Measurements from ENCODE around the gene CYBB.

CYBB gene

GRCh38 chrX:37824491-37825214, 44.8 kb downstream of the CYBB start:
- no peaks in the 10 kb centered on the region for H3K9me3 ChIP-seq (ENCODE audit: control insufficient read depth in 2 of 2, low read length in 2 of 2)
- no peak overlapping the region for H3K27ac ChIP-seq (ENCODE audit: low read depth in 2 of 2, low read length in 2 of 2)
- H3K36me3 ChIP-seq (ENCODE audit: control insufficient read depth in 2 of 2, insufficient read depth in 2 of 2, low read length in 2 of 2) = no peaks in the 10 kb centered on the region
- no peak overlapping the region for H3K4me3 ChIP-seq (ENCODE audit: low read length in 2 of 2)
- H3K9ac ChIP-seq (ENCODE audit: low read depth in 1 of 2, low read length in 2 of 2) = no peak overlapping the region
- peaks cover 0 to 5% of the 10 kb centered on the region in 2 donors for H3K4me1 ChIP-seq (ENCODE audit: control insufficient read depth in 2 of 2, insufficient read depth in 2 of 2, low read length in 2 of 2)
- no peaks in the 10 kb centered on the region for H3K27me3 ChIP-seq (ENCODE audit: control insufficient read depth in 2 of 2, insufficient read depth in 2 of 2, low read length in 2 of 2)

- H3K9ac ChIP-seq (ENCODE audit: low read depth in 1 of 2, low read length in 2 of 2) = no peak overlapping the region
- no peak overlapping the region for H3K27ac ChIP-seq (ENCODE audit: low read depth in 2 of 2, low read length in 2 of 2)
- H3K36me3 ChIP-seq (ENCODE audit: control insufficient read depth in 2 of 2, insufficient read depth in 2 of 2, low read length in 2 of 2) = no peaks in the 10 kb centered on the region
- no peak overlapping the region for H3K4me3 ChIP-seq (ENCODE audit: low read length in 2 of 2)
- no peaks in the 10 kb centered on the region for H3K9me3 ChIP-seq (ENCODE audit: control insufficient read depth in 2 of 2, low read length in 2 of 2)
- peaks cover 0 to 5% of the 10 kb centered on the region in 2 donors for H3K4me1 ChIP-seq (ENCODE audit: control insufficient read depth in 2 of 2, insufficient read depth in 2 of 2, low read length in 2 of 2)
- H3K27me3 ChIP-seq (ENCODE audit: control insufficient read depth in 2 of 2, insufficient read depth in 2 of 2, low read length in 2 of 2) = no peaks in the 10 kb centered on the region
Measured at GRCh38 chrX:37825215-37825842, 45.5 kb downstream of the CYBB start.

GRCh38 chrX:37829721-37830120, 49.9 kb downstream of the CYBB start:
- H3K4me3 ChIP-seq (ENCODE audit: low read length in 2 of 2) = no peak overlapping the region
- no peak overlapping the region for H3K9ac ChIP-seq (ENCODE audit: low read depth in 1 of 2, low read length in 2 of 2)
- H3K27ac ChIP-seq (ENCODE audit: low read depth in 2 of 2, low read length in 2 of 2) = no peak overlapping the region
- peaks cover 0 to 5% of the 10 kb centered on the region in 2 donors for H3K4me1 ChIP-seq (ENCODE audit: control insufficient read depth in 2 of 2, insufficient read depth in 2 of 2, low read length in 2 of 2)
- H3K9me3 ChIP-seq (ENCODE audit: control insufficient read depth in 2 of 2, low read length in 2 of 2) = no peaks in the 10 kb centered on the region
- no peaks in the 10 kb centered on the region for H3K36me3 ChIP-seq (ENCODE audit: control insufficient read depth in 2 of 2, insufficient read depth in 2 of 2, low read length in 2 of 2)
- H3K27me3 ChIP-seq (ENCODE audit: control insufficient read depth in 2 of 2, insufficient read depth in 2 of 2, low read length in 2 of 2) = no peaks in the 10 kb centered on the region

GRCh38 chrX:37830371-37830770, 50.5 kb downstream of the CYBB start:
- Histone ChIP-seq H3K4me3 (ENCODE audit: low read length in 2 of 2) (no peak overlapping the region), H3K27me3 (ENCODE audit: control insufficient read depth in 2 of 2, insufficient read depth in 2 of 2, low read length in 2 of 2) (no peaks in the 10 kb centered on the region), H3K4me1 (ENCODE audit: control insufficient read depth in 2 of 2, insufficient read depth in 2 of 2, low read length in 2 of 2) (no peaks in the 10 kb centered on the region), H3K27ac (ENCODE audit: low read depth in 2 of 2, low read length in 2 of 2) (no peak overlapping the region), H3K9me3 (ENCODE audit: control insufficient read depth in 2 of 2, low read length in 2 of 2) (no peaks in the 10 kb centered on the region), H3K9ac (ENCODE audit: low read depth in 1 of 2, low read length in 2 of 2) (no peak overlapping the region), H3K36me3 (ENCODE audit: control insufficient read depth in 2 of 2, insufficient read depth in 2 of 2, low read length in 2 of 2) (no peaks in the 10 kb centered on the region)

GRCh38 chrX:37834937-37835336, 55.1 kb downstream of the CYBB start:
- H3K36me3 ChIP-seq (ENCODE audit: control insufficient read depth in 2 of 2, insufficient read depth in 2 of 2, low read length in 2 of 2) = no peaks in the 10 kb centered on the region
- H3K9ac ChIP-seq (ENCODE audit: low read depth in 1 of 2, low read length in 2 of 2) = no peak overlapping the region
- H3K4me3 ChIP-seq (ENCODE audit: low read length in 2 of 2) = no peak overlapping the region
- H3K27me3 ChIP-seq (ENCODE audit: control insufficient read depth in 2 of 2, insufficient read depth in 2 of 2, low read length in 2 of 2) = no peaks in the 10 kb centered on the region
- no peak overlapping the region for H3K27ac ChIP-seq (ENCODE audit: low read depth in 2 of 2, low read length in 2 of 2)
- no peaks in the 10 kb centered on the region for H3K4me1 ChIP-seq (ENCODE audit: control insufficient read depth in 2 of 2, insufficient read depth in 2 of 2, low read length in 2 of 2)
- H3K9me3 ChIP-seq (ENCODE audit: control insufficient read depth in 2 of 2, low read length in 2 of 2) = no peaks in the 10 kb centered on the region

- Histone ChIP-seq H3K4me3 (ENCODE audit: low read length in 2 of 2) (no peak overlapping the region), H3K4me1 (ENCODE audit: control insufficient read depth in 2 of 2, insufficient read depth in 2 of 2, low read length in 2 of 2) (no peaks in the 10 kb centered on the region), H3K9ac (ENCODE audit: low read depth in 1 of 2, low read length in 2 of 2) (no peak overlapping the region), H3K36me3 (ENCODE audit: control insufficient read depth in 2 of 2, insufficient read depth in 2 of 2, low read length in 2 of 2) (no peaks in the 10 kb centered on the region), H3K27me3 (ENCODE audit: control insufficient read depth in 2 of 2, insufficient read depth in 2 of 2, low read length in 2 of 2) (no peaks in the 10 kb centered on the region), H3K9me3 (ENCODE audit: control insufficient read depth in 2 of 2, low read length in 2 of 2) (no peaks in the 10 kb centered on the region), H3K27ac (ENCODE audit: low read depth in 2 of 2, low read length in 2 of 2) (no peak overlapping the region)
Measured at GRCh38 chrX:37840931-37841330, 61.1 kb downstream of the CYBB start.

GRCh38 chrX:37844622-37845021, 64.8 kb downstream of the CYBB start:
- H3K27ac ChIP-seq (ENCODE audit: low read depth in 2 of 2, low read length in 2 of 2) = no peak overlapping the region
- H3K9me3 ChIP-seq (ENCODE audit: control insufficient read depth in 2 of 2, low read length in 2 of 2) = no peaks in the 10 kb centered on the region
- H3K9ac ChIP-seq (ENCODE audit: low read depth in 1 of 2, low read length in 2 of 2) = no peak overlapping the region
- H3K36me3 ChIP-seq (ENCODE audit: control insufficient read depth in 2 of 2, insufficient read depth in 2 of 2, low read length in 2 of 2) = no peaks in the 10 kb centered on the region
- H3K27me3 ChIP-seq (ENCODE audit: control insufficient read depth in 2 of 2, insufficient read depth in 2 of 2, low read length in 2 of 2) = no peaks in the 10 kb centered on the region
- no peaks in the 10 kb centered on the region for H3K4me1 ChIP-seq (ENCODE audit: control insufficient read depth in 2 of 2, insufficient read depth in 2 of 2, low read length in 2 of 2)
- no peak overlapping the region for H3K4me3 ChIP-seq (ENCODE audit: low read length in 2 of 2)

GRCh38 chrX:37846141-37846540, 66.3 kb downstream of the CYBB start:
- Histone ChIP-seq H3K9ac (ENCODE audit: low read depth in 1 of 2, low read length in 2 of 2) (no peak overlapping the region), H3K9me3 (ENCODE audit: control insufficient read depth in 2 of 2, low read length in 2 of 2) (no peaks in the 10 kb centered on the region), H3K4me3 (ENCODE audit: low read length in 2 of 2) (no peak overlapping the region), H3K27me3 (ENCODE audit: control insufficient read depth in 2 of 2, insufficient read depth in 2 of 2, low read length in 2 of 2) (no peaks in the 10 kb centered on the region), H3K27ac (ENCODE audit: low read depth in 2 of 2, low read length in 2 of 2) (no peak overlapping the region), H3K4me1 (ENCODE audit: control insufficient read depth in 2 of 2, insufficient read depth in 2 of 2, low read length in 2 of 2) (no peaks in the 10 kb centered on the region), H3K36me3 (ENCODE audit: control insufficient read depth in 2 of 2, insufficient read depth in 2 of 2, low read length in 2 of 2) (no peaks in the 10 kb centered on the region)

GRCh38 chrX:37846558-37846933, 66.7 kb downstream of the CYBB start:
- H3K27me3 ChIP-seq (ENCODE audit: control insufficient read depth in 2 of 2, insufficient read depth in 2 of 2, low read length in 2 of 2) = no peaks in the 10 kb centered on the region
- peak overlapping the region; percentile 43 to 79 for H3K9ac ChIP-seq (ENCODE audit: low read depth in 1 of 2, low read length in 2 of 2)
- H3K36me3 ChIP-seq (ENCODE audit: control insufficient read depth in 2 of 2, insufficient read depth in 2 of 2, low read length in 2 of 2) = no peaks in the 10 kb centered on the region
- H3K4me1 ChIP-seq (ENCODE audit: control insufficient read depth in 2 of 2, insufficient read depth in 2 of 2, low read length in 2 of 2) = no peaks in the 10 kb centered on the region
- peak overlapping the region; percentile 72 to 74 for H3K4me3 ChIP-seq (ENCODE audit: low read length in 2 of 2)
- H3K9me3 ChIP-seq (ENCODE audit: control insufficient read depth in 2 of 2, low read length in 2 of 2) = no peaks in the 10 kb centered on the region
- H3K27ac ChIP-seq (ENCODE audit: low read depth in 2 of 2, low read length in 2 of 2) = peak overlapping the region in 1 of 2 donors; percentile 69

GRCh38 chrX:37846934-37847732, 67.3 kb downstream of the CYBB start, which contains the start of gene DYNLT3:
Gene DYNLT3, minus strand, starts transcription at chrX:37847571. Its CDS starts 61 bp downstream, at chrX:37847510.
- H3K36me3 ChIP-seq (ENCODE audit: control insufficient read depth in 2 of 2, insufficient read depth in 2 of 2, low read length in 2 of 2) = no peaks in the 10 kb centered on the region
- no peaks in the 10 kb centered on the region for H3K27me3 ChIP-seq (ENCODE audit: control insufficient read depth in 2 of 2, insufficient read depth in 2 of 2, low read length in 2 of 2)
- no peaks in the 10 kb centered on the region for H3K4me1 ChIP-seq (ENCODE audit: control insufficient read depth in 2 of 2, insufficient read depth in 2 of 2, low read length in 2 of 2)
- H3K27ac ChIP-seq (ENCODE audit: low read depth in 2 of 2, low read length in 2 of 2) = peak within 1 kb of the TSS; percentile 67 to 69
- H3K4me3 ChIP-seq (ENCODE audit: low read length in 2 of 2) = peak within 1 kb of the TSS; percentile 72 to 74
- H3K9me3 ChIP-seq (ENCODE audit: control insufficient read depth in 2 of 2, low read length in 2 of 2) = no peaks in the 10 kb centered on the region
- peak within 1 kb of the TSS; percentile 43 to 79 for H3K9ac ChIP-seq (ENCODE audit: low read depth in 1 of 2, low read length in 2 of 2)

All from mucosa of rectum (tissue), 2 donors.